HG03039 (cell line): ENCODE measurements around the gene WDR4.
"Not testable (repeated sequence)": the region's sequence is repeated elsewhere in the genome, so short reads cannot be mapped to it uniquely, and the experiment has no call there.

Experiments
- ATAC-seq: cut with Tn5 transposase; IDR thresholded peaks from one replicate; pipeline ENCODE4 v1.9.1; 2021; ENCODE audit warnings: mild to moderate bottlenecking, moderate library complexity; ENCODE audit not compliant: unreplicated experiment

WDR4 gene

DNA sequence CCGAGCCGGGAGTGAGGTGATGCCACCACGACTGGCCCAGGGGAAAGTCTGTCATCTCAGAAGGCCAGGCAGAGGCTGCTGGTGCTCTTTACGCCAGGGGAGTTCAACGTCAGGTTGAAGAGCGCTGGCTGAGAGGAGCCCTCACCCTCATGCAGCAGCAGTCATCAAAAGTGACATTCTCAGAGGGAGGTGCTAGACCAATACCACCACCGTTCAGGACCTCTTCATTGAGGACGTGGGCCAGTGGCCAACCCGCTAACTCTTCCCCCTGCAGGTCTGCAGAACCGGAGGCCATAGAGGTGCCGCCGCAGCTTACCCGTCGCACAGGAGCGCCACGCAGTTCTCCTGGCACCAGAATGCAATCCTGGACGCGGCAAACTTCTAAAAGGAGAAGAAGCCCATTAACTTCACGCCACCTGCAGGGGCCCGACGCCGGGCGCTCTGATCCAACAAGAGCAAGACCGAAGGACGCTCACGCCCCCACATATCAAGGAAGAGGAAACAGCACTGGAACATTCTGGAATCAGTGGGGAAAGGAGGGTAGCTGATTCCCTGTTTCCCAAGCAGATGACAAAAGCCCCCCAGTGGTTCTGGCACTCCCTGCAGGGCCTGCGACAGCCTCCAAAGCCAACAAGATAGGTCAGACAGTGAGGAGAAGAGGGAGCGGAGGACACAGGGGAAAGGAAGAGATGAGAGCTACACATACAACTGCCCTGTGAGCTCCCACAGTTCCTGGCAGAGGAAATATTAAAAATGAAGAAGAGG lies 24.9 kb downstream of the WDR4 start:
- no peak for ATAC-seq

DNA sequence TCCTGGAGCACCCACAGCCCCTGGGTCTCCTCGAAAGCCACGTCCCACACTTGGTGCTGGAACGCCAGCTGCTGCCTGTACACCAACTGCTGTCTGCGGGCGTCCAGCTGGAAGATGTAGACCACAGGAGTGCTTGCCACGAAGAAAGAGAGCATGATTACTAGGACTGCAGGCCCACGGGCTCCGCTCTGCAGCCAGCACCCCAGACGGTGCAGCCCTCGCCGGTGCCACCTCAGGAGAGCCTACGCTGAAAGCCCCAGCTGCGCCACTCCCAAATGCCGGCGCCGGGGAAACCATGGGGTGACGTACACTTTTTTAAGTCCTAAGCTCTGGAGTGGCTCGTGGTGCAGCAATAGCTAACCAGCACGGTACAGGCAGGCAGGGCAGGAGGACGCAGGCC lies 25.7 kb downstream of the WDR4 start:
- ATAC-seq, result no peak

DNA sequence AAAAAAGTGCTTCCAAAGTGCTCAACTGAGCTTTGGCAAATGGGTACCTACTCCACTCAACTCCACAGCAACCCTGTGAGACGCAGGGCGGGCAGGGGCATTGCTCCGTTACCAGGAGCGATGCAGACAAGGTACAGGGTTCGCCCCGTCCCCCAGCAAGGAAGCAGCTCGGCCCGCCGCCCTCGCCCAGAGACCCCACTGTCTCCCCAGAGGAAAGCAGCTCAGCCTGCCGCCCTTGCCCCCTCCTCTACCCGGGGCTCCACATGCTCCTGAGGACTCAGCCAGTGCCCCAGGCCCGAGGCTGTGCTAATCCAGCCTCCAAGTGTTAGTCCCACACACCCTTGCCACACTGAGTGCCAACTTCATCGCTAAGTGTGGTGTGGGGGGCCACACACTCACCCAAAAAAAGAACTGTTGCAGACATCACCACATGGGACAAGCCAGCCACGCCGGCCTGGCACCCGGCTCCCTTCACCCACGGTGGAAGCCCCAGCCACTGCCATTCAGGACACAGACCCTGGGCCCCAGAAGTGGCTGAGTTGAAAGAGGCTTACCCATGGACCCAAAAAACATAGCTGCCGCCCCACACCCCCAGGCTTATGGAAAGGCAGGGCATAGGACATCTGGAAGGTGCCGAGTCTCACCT lies 26.3 kb downstream of the WDR4 start:
- ATAC-seq, result no peak

DNA sequence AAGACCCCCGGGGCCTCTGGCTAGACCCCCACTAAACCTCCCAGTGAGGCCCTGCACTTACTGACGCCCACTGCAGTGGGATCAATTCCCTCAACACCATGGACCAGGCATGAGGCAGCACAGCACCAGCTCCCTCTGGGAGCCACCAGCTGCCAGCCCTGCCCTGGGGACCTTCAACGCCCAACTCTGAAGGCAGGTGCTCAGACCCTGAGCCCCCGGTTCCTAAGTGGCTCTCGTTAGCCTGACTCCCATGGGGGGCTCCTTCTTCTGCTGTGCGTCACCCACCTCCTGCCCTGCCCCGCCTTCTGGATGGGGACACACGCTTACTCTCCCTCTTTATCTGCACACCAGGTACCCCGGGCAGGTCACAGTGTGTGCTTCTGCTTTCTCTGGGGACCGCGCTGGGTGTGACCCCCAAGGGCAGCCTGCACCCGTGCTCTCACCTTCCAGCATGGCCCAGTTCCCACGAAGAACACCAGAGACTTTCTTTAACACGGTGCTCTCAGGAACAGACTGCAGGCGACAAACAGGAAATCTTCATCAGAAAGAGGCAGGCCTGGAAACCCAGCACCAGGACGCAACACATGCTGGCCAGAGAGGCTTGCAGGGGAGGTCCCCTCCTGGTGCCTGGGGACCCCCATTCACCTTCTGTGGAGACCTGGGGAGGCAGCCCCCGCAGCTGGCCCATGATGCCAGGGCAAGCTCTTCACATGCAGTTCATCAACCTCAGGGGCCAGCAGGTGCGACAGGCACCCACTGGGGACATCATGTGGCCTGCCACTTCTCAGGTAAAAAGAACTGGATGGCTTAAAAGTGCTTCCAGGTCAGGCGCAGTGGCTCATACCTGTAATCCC lies 27.3 kb downstream of the WDR4 start:
- no peak for ATAC-seq

DNA sequence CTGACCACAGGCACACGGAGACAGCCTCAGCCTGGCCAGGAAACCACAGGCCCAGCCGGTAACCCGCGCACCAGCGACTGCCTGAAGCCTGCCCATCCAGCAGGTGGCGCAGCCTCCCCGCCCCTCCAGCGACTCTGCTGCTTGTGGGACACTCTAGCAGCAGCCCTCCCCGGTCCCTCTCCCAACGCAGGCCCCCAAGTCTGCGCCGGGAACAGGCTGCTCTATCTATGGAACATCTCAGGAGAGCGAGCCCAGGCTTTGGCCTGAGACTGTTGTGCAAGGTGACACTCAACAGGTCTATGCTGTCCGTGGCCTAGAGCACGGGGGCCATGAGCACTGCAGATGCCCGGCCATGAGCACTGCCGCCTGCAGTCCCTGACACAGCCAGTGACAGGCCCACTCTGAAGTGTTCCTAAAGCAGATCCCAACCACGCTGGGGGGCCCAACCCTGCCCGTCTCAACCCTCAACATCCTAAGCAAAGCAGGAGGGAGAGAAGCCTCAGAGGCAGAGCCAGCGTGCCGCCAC lies 28.4 kb downstream of the WDR4 start:
- no peak for ATAC-seq

DNA sequence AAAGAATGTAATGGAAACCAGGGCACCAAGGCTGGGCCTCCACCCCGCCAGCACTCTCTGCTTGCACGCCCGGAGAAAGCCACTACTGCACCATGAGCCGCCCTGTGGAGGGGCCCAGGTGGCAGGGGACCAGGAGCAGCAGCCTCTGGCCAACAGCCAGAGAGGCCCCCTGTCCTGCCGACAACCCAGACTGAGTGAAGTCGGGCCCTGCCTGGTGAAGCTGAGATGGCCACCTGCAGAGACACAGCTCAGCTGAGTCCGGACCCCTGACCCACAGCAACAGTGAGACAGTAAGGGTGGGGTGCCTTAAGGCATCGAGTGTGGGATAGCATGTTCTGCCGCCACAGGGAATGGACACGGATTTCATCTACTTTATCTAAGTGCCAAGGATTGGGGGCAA lies 28.9 kb downstream of the WDR4 start:
- ATAC-seq, result no peak

DNA sequence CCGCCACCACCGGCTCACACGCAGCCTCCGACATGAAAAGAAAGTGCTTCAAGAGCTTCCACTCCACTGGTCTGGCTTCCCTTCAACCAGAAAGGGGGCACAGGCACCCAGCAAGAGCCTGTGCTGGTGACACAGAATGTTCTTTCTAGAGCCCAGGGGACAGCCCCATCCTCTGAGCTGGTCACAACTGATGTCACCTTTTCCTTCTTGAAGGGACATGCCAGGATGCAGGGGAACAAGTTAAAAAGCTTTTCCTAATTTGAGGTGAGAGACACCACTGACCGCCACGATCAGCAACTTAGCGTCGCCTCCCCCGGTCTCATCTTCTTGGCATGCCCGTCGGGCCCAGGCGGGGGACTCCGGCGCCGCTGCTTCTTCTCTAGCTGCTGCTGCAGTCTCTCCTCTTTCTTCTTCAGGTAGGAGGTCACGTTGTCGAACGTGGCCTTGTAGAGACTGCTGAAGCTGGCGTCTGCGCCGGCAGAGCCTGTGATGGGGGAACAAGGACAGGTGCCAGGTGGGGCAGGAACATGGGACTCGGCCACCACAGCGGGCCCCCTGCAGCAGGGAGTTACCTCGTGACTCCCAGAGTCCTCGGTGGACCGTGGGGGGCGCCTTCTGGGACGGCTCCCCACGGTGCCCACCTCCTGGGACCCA lies 29.5 kb downstream of the WDR4 start:
- ATAC-seq, result no peak

DNA sequence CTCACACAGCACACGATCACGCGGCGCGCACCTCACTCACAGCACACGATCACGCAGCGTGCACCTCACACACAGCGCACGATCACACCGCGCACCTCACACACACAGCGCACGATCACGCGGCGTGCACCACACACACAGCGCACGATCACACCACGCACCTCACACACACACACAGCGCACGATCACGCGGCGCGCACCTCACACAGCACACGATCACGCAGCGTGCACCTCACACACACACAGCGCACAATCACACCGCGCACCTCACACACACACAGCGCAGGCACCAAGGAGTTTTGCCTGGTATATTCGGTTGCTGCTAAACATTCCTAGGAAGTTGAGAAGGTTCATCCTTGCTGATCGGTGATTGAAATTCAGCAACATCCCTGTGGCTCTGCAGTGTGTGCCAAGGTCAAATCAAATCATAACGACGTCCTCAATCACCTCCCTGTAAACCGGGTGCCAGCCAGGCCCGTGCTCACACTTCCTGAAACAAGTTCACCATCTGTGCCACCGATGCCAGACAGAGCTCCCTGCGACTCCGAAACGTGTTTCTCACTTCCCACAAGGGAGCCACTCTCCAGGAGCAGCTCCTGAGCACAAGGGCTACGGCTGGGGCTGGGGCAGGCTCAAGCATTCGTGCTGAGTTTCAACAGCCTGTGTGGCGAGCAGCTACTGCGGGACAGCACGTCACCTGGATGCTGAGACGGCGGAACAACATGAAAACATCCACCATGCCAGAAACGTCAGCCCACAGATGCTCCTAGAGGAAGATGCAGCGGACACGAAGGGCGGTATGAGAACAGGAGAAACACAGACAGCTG lies 30.2 kb downstream of the WDR4 start:
- no peak for ATAC-seq

DNA sequence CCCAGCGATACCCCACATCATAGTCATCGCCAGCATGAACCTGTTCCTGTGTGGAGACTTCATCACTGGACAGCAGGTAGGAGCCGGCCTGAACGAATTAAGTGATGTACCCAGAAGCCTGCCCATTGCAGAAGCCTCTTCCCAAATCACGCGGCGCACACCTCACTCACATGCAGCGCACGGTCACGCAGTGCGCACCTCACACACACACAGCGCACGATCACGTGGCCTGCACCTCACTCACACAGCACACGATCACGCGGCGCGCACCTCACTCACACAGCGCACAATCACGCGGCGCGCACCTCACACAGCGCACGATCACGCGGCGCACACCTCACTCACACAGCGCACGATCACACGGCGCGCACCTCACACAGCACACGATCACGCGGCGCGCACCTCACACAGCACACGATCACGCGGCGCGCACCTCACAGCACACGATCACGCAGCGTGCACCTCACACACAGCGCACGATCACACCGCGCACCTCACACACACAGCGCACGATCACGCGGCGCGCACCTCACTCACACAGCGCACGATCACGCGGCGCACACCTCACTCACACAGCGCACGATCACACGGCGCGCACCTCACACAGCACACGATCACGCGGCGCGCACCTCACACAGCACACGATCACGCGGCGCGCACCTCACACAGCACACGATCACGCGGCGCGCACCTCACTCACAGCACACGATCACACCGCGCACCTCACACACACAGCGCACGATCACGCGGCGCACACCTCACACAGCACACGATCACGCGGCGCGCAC lies 31.0 kb downstream of the WDR4 start:
- ATAC-seq, result not testable (repeated sequence)

DNA sequence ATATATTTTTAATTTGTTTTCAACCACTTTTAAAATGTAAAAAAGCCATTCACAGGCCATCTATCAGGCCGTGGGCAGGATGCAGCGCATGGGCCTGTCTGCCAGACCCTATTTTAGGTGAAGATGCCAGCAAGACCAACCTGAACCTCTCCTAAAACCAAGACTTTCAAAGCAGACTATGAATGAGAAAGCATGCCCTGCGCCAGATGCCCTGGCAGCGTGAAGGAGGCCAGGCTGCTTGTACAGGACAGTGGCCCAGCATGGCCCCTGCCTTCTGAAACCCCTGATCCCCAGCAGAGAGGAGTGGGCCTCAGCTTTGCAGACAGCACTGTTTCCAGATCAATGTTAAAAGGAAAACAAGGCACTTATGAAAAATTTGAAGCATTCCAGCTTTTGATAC lies 31.6 kb downstream of the WDR4 start:
- no peak for ATAC-seq

DNA sequence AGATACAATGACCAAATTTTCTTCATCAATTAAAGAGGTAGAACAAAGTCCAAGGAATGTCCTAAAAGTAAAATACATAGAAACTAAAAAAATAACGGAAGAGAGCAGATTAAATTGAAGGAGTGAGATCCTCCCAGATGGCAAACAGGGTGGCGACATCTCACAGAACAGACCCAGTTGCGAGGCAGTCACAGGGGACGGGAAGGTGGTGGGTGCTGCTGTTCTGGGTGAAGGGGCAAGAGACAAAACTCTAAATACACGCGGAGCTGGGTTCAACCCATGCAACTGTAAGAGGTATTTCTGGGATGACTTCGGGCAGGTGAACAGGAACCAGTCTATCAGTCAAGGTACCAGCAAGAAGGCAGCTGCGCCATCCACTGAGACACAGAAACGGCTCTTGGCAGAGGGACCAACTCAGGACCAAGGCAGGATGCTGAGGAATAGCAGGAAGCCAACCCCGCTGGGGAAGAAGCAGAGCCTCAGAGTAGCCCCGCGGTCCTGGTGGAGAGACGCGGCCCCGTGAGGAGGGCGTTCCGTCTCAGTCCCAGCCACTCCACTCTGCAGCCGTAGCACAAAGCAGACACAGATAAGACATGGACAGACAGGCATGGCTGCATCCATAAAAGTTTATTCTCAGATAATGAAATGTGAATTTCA lies 32.2 kb downstream of the WDR4 start:
- ATAC-seq, result no peak

DNA sequence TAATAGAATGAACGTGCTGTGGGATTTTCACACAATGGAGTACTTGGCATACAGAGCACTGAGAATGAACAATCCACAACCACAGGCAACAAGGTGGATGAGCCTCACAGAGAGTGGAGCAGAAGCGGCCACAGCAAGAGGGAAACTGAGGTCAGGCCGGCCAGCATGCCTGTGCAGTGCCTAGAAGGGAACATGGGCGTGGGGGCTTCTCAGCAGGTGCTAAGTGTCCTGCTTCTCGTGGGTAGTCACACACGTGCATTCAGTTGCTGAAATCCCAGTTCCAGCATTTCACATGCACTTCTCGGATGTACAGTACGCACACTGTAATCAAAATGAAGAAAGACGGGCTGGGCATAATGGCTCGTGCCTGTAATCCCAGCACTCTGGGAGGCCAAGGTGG lies 33.1 kb downstream of the WDR4 start:
- ATAC-seq, result no peak

DNA sequence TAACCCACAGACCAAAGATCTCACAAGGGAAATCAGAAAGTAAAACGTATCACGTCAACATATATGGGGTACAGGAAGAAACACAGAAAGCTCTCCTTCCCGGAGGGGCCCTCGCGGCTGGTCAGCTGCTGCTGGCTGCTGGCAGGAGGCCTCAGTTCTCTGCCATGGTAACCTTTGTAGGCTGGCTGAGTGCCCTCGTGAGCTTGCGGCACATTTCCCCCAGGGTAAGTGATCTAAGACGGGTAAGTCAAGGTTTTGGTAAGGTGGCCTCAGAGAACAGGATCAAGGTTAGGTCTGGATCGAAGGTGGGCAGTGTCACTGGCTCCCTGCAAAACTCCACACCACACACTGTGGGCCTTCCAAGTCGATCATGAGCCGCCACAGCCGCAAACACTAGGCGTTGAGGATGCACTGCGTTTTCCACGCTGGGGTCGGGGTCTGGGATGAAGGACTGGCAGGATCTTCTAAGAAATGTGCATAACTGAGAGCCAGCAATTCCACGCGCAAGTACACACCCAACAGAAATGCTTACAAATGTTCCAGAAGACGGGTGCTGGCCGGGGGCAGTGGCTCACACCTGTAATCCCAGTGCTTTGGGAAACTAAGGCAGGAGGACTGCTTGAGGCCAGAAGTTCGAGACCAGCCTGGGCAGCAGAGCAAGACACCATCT lies 33.9 kb downstream of the WDR4 start:
- no peak for ATAC-seq

DNA sequence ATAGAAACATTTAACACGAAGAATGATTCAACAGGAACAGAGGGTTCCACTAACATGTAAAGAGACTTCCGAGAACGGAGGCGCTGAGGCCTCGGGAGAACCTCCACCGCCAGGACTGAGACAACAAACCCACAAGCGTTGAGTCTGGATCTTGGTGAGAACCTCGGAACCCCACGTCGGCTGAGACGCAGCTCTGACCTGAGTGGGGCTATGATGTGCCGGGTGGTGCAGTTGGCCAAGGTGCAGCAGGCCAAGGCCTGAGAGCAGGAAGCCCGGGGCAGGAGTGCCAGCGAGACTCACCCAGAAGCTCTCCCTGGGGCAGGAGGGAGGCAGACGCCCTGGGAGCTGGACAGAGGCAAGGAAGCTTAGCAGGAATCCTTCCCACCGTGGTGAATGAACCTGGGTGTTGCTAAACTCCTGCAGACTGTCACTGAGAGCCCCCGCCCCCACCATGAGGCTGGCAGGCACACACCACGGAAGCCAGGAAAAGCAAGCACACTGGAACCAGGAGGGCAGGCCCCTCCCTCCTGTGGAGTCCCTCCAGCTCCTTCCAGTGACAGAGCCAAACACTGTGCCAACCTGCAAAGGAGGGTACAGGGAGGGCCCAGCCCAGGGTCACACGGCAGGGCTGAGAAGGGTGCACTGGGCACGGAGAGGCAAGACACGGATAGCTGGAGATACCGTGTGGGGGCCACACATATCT lies 34.8 kb downstream of the WDR4 start:
- no peak for ATAC-seq

DNA sequence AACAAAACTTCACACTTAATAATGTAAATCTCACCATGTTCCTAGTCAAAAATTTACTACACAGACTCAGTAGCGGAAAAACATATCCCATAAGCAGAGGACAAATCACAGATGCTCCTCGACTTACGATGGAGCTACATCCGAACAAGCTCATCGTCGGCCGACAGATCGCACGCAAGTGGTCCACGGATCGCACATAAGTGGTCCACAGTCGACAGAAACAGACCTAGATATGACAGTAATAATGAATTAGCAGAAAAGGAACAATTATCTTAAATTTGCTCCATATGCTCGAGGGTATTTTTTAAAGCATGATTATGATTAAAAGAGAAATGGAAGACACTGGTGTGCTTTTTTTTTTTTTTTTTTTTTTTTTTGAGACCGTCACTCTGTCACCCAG lies 36.3 kb downstream of the WDR4 start:
- no peak for ATAC-seq

DNA sequence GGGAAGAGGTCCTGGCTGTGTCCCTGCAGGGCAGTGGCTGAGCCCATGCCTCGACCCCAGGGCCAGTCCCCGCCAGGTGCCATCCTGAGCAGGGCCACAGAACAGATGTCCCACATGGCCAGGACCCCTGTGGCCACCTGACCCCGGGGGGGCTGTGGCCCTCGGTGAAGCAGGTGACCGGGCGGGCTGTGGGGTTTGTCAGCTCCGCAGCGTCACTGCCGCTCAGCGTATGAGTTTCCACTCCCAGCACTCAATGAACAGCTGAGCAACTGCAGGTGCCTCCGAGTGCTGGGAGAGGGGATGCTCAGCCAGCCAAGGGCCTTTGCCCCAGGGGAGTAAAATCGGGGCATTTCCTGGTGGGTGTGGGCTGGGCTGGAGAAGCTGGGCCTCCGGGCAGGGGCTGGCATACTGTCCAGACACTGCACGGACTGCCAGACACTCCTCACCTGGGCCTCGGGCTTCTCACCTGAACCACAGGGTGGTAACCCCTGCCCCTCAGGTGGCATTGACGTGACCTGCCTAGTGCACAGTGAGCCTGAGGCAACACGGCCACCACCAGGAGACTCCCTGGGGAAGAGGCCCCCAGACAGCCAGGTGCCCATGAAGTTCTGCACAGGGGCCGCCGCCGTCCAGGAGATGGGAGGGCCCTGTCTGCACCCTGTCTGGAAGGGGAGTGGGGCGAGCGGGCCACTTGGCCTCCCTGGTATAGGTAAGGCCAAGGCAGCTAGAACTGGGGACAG lies 37.3 kb downstream of the WDR4 start:
- ATAC-seq, result not testable (repeated sequence)
